H1 (cell line): Measurements from ENCODE around the gene ABI1. TPM values are rescaled to one million over a fixed set of nuclear protein-coding genes. Genes with fewer than 3 reads are reported as not detected.

Experiments used
- CTCF ChIA-PET: fragments of 300-600 bp; sonication (Branson Sonifier 250); formaldehyde crosslinking; loops from one replicate; lab custom pipeline; 2021; ENCODE audit not compliant: partially characterized antibody; lab: Charles Lee
- POLR2A ChIA-PET: fragments of 300-600 bp; sonication (Branson Sonifier 250); formaldehyde crosslinking; loops from one replicate; lab custom pipeline; 2021; ENCODE audit warnings: inconsistent platforms; ENCODE audit not compliant: partially characterized antibody; lab: Charles Lee
- DNase-seq, 2 experiments: peaks; one replicate each; pipeline versions ENCODE4 v3.0.0 to v3.0.0-alpha.2; 2010 to 2022; ENCODE audit warnings: low spot score in 2 of 2, low read depth in 1 of 2, mixed read lengths in 1 of 2
- FAIRE-seq: peaks from 2 replicates; lab custom pipeline; 2011; peaks lifted over from hg19 to GRCh38; lab: Jason Lieb, UNC
- H2AFZ ChIP-seq: 2 replicates; pipeline ENCODE4 v1.8.1; 2012; ENCODE audit warnings: low read length, inconsistent platforms
- H2AK5ac ChIP-seq: 2 replicates; pipeline ENCODE4 v1.6.1; 2013; ENCODE audit warnings: low read depth, low read length
- H2BK120ac ChIP-seq: replicated peaks from 2 replicates; pipeline ENCODE3; 2013; ENCODE audit warnings: low read depth, low read length, inconsistent platforms
- H2BK12ac ChIP-seq: 2 replicates; pipeline ENCODE4 v1.6.1; 2013; ENCODE audit warnings: low read depth, low read length
- H2BK15ac ChIP-seq: 2 replicates; pipeline ENCODE4 v1.6.1; 2013; ENCODE audit warnings: low read length
- H2BK20ac ChIP-seq: 2 replicates; pipeline ENCODE4 v1.6.1; 2013; ENCODE audit warnings: low read length
- H2BK5ac ChIP-seq: 2 replicates; pipeline ENCODE4 v1.6.1; 2013; ENCODE audit warnings: low read depth, low read length
- H3K14ac ChIP-seq: 2 replicates; pipeline ENCODE4 v1.6.1; 2013; ENCODE audit warnings: inconsistent platforms; ENCODE audit not compliant: insufficient read length
- H3K18ac ChIP-seq: 2 replicates; pipeline ENCODE4 v1.6.1; 2013; ENCODE audit warnings: low read length; ENCODE audit errors: extremely low read depth
- H3K23ac ChIP-seq: 2 replicates; pipeline ENCODE4 v1.6.1; 2013; ENCODE audit warnings: inconsistent platforms; ENCODE audit not compliant: insufficient read length
- H3K23me2 ChIP-seq: 2 replicates; pipeline ENCODE4 v1.6.1; 2013; ENCODE audit warnings: low read depth, low read length
- H3K27ac ChIP-seq: 2 replicates; pipeline ENCODE4 v1.6.1; 2011; ENCODE audit warnings: low read depth, low read length, inconsistent platforms
- H3K27me3 ChIP-seq, 4 experiments: replicated peaks in 1 of 4; 1 replicate in 1 of 4; 2 replicates in 3 of 4; pipeline versions ENCODE4 v1.6.1 to v1.8.1; 2011 to 2013; ENCODE audit warnings: low read length in 3 of 4, mild to moderate bottlenecking in 3 of 4, inconsistent platforms in 2 of 4, mixed read lengths in 2 of 4, moderate library complexity in 1 of 4; ENCODE audit not compliant: control insufficient read depth in 3 of 4, insufficient read depth in 3 of 4; ENCODE audit errors: extremely low read depth in 1 of 4
- H3K36me3 ChIP-seq, 4 experiments: 2 replicates each; pipeline versions ENCODE4 v1.6.1 to v1.8.1; 2011 to 2013; ENCODE audit warnings: mild to moderate bottlenecking in 4 of 4, low read length in 3 of 4, moderate library complexity in 2 of 4, control low read depth in 1 of 4, inconsistent platforms in 1 of 4; ENCODE audit not compliant: insufficient read depth in 4 of 4, control insufficient read depth in 2 of 4
- H3K4ac ChIP-seq: replicated peaks from 2 replicates; pipeline ENCODE3; 2013; ENCODE audit warnings: low read length, low read depth, mixed read lengths, inconsistent platforms; ENCODE audit not compliant: insufficient read length
- H3K4me1 ChIP-seq, 4 experiments: replicated peaks in 1 of 4; 1 replicate in 1 of 4; 2 replicates in 3 of 4; pipeline versions ENCODE4 v1.6.1 to v1.8.1; 2011 to 2013; ENCODE audit warnings: low read length in 3 of 4, inconsistent platforms in 2 of 4, mixed read lengths in 1 of 4; ENCODE audit not compliant: insufficient read depth in 4 of 4, control insufficient read depth in 3 of 4
- H3K4me2 ChIP-seq, 2 experiments: 2 replicates each; pipeline versions ENCODE4 v1.6.1 to v1.8.1; 2011 to 2013; ENCODE audit warnings: low read depth in 2 of 2, low read length in 2 of 2, control low read depth in 1 of 2, inconsistent platforms in 1 of 2, mild to moderate bottlenecking in 1 of 2; ENCODE audit not compliant: insufficient read depth in 1 of 2
- H3K4me3 ChIP-seq, 4 experiments: fragments of 200-600, 300-600 bp in 1 of 4; sonication (generic), shearing (Covaris generic), sonication (Bioruptor Twin) in 1 of 4; 2 replicates each; pipeline versions ENCODE4 v1.5.1 to v1.8.1; 2011 to 2016; ENCODE audit warnings: low read length in 4 of 4, low read depth in 3 of 4, control low read depth in 2 of 4, inconsistent platforms in 2 of 4, mild to moderate bottlenecking in 2 of 4, mixed read lengths in 1 of 4, moderate library complexity in 1 of 4; ENCODE audit not compliant: insufficient read depth in 2 of 4; ENCODE audit errors: extremely low read depth in 1 of 4
- H3K56ac ChIP-seq: replicated peaks from 2 replicates; pipeline ENCODE3; 2013; ENCODE audit warnings: low read depth, mild to moderate bottlenecking, mixed read lengths, low read length, inconsistent platforms; ENCODE audit not compliant: insufficient read length
- H3K79me1 ChIP-seq: 2 replicates; pipeline ENCODE4 v1.6.1; 2013; ENCODE audit warnings: low read depth, low read length, control low read depth
- H3K79me2 ChIP-seq, 2 experiments: 2 replicates each; pipeline versions ENCODE4 v1.6.1 to v1.8.1; 2012 to 2013; ENCODE audit warnings: low read length in 2 of 2, mild to moderate bottlenecking in 2 of 2, inconsistent platforms in 1 of 2; ENCODE audit not compliant: insufficient read depth in 2 of 2, control insufficient read depth in 1 of 2
- H3K9ac ChIP-seq, 4 experiments: replicated peaks in 1 of 4; 1 replicate in 1 of 4; 2 replicates in 3 of 4; pipeline versions ENCODE4 v1.6.1 to v1.8.1; 2011 to 2013; ENCODE audit warnings: low read depth in 3 of 4, low read length in 3 of 4, control low read depth in 2 of 4, mild to moderate bottlenecking in 2 of 4, moderate library complexity in 2 of 4, inconsistent platforms in 1 of 4; ENCODE audit errors: extremely low read depth in 1 of 4
- H3K9me3 ChIP-seq, 2 experiments: 2 replicates each; pipeline versions ENCODE4 v1.6.1 to v1.8.1; 2012 to 2013; ENCODE audit warnings: mild to moderate bottlenecking in 2 of 2, moderate library complexity in 2 of 2, control low read depth in 1 of 2, inconsistent platforms in 1 of 2, low read depth in 1 of 2, low read length in 1 of 2, mixed read lengths in 1 of 2; ENCODE audit not compliant: insufficient read depth in 2 of 2
- H4K20me1 ChIP-seq, 2 experiments: replicated peaks in 1 of 2; 2 replicates each; pipeline versions ENCODE3 to v1.8.1; 2011 to 2013; ENCODE audit warnings: inconsistent platforms in 2 of 2, low read length in 2 of 2, mild to moderate bottlenecking in 1 of 2; ENCODE audit not compliant: insufficient read depth in 2 of 2, control insufficient read depth in 1 of 2
- H4K5ac ChIP-seq: 2 replicates; pipeline ENCODE4 v1.6.1; 2013; ENCODE audit warnings: low read length, low read depth, mixed read lengths, inconsistent platforms; ENCODE audit not compliant: insufficient read length
- H4K8ac ChIP-seq: 2 replicates; pipeline ENCODE4 v1.8.0; 2013; ENCODE audit warnings: mild to moderate bottlenecking, moderate library complexity, low read length, inconsistent platforms; ENCODE audit not compliant: insufficient read depth; ENCODE audit errors: extremely low read depth
- H4K91ac ChIP-seq: replicated peaks from 2 replicates; pipeline ENCODE3; 2013; ENCODE audit warnings: low read length, mixed read lengths, inconsistent platforms; ENCODE audit not compliant: insufficient read length
- SP4 ChIP-seq: IDR thresholded peaks from 2 replicates; pipeline ENCODE4 v1.6.1; 2012; ENCODE audit warnings: low read length, inconsistent platforms
- WGBS, 2 experiments: shearing (Covaris generic) in 1 of 2; methylation state at CpG; one replicate each; pipeline versions ENCODE4 v1.1.6 to v1.1.7; 2013 to 2015; ENCODE audit warnings: low lambda C conversion rate in 2 of 2, mixed read lengths in 2 of 2, inconsistent platforms in 1 of 2, low coverage in 1 of 2, missing lambda C conversion rate in 1 of 2; ENCODE audit not compliant: insufficient replicate concordance in 2 of 2, insufficient coverage in 1 of 2, insufficient read length in 1 of 2; ENCODE audit errors: extremely low coverage in 1 of 2, missing lambda C conversion rate in 1 of 2; 5-methylcytosine and 5-hydroxymethylcytosine counted together
- polyA plus RNA-seq, 7 experiments: library from polyadenylated mRNA; depleted of rRNA in 3 of 7; stranded (reverse) in 5 of 7; unstranded in 2 of 7; fragments of >200 nt in 5 of 7; fragments of 200-250 nt in 2 of 7; gene quantifications; 1 replicate in 5 of 7; 2 replicates in 1 of 7; 4 replicates in 1 of 7; pipeline versions ENCODE4 v1.2.1 to v1.2.3, GENCODE V29; 2011 to 2013; ENCODE audit warnings: missing spikeins in 2 of 7, mixed read lengths in 2 of 7
- total RNA-seq: library from RNA; stranded (reverse); fragmentation: NEBNext Ultra II Directional; extraction: Animal tissue kit (Norgen Biotek cat#: 25700); gene quantifications from 2 replicates; pipeline ENCODE4 v1.2.1, GENCODE V29; 2021

The ABI1 gene
- total and polyA plus RNA-seq, 2 of the 8 experiments (the other 6 are each of a cell fraction or from before 2014, with no cell fraction given), result 35.4 to 37.0 TPM

GRCh38 chr10:26714415-26715136, 146.2 kb downstream of the ABI1 start:
- H3K18ac ChIP-seq, result no peak overlapping the region
- H2BK120ac ChIP-seq, result no peak overlapping the region
- H3K79me1 ChIP-seq, result no peaks in the 10 kb centered on the region
- H3K27me3 ChIP-seq, result no peaks in the 10 kb centered on the region
- H3K4me1 ChIP-seq, result no peaks in the 10 kb centered on the region
- H3K23me2 ChIP-seq, result no peaks in the 10 kb centered on the region
- H3K27ac ChIP-seq, result no peak overlapping the region
- no peak overlapping the region for H2BK12ac ChIP-seq
- no peaks in the 10 kb centered on the region; a peak in 1 of 4 replicates for H3K79me2 ChIP-seq
- no peak overlapping the region for H3K9ac ChIP-seq
- peaks cover 4 to 28% (median 17%) of the 10 kb centered on the region in 4 experiments; a peak in 6 of 8 replicates for H3K36me3 ChIP-seq
- CTCF ChIA-PET, result interaction anchor here (0.7 to 3.1 kb wide), 4 partner anchors 9 to 167 kb away, joined by 3 to 19 read pairs (median 4); no protein-coding TSS in a partner anchor
- no peak overlapping the region for H3K14ac ChIP-seq
- no peak overlapping the region for H4K5ac ChIP-seq
- H3K56ac ChIP-seq, result no peak overlapping the region
- no peak for DNase-seq
- H3K4ac ChIP-seq, result no peak overlapping the region
- H2BK15ac ChIP-seq, result no peak overlapping the region
- H3K23ac ChIP-seq, result no peak overlapping the region
- no peak overlapping the region for H2BK20ac ChIP-seq
- POLR2A ChIA-PET, result interaction anchor here (0.6 to 0.9 kb wide), 2 partner anchors 13 to 164 kb away, joined by 3 read pairs; no protein-coding TSS in a partner anchor
- H4K20me1 ChIP-seq, result peaks cover 0 to 1% of the 10 kb centered on the region in 2 experiments
- no peak overlapping the region for H3K4me3 ChIP-seq
- H3K9me3 ChIP-seq, result no peaks in the 10 kb centered on the region
- no peak for TF ChIP-seq SP4
- no peak overlapping the region for H2BK5ac ChIP-seq
- H2AK5ac ChIP-seq, result no peak overlapping the region
- no peak overlapping the region for H4K91ac ChIP-seq
- no peak overlapping the region for H2AFZ ChIP-seq
- FAIRE-seq, result no peak
- H3K4me2 ChIP-seq, result no peak overlapping the region
- no peak overlapping the region for H4K8ac ChIP-seq
- WGBS, 2 experiments, result no CpG with 5 or more reads among the region's 1 CpG
